Smooth muscle cell (in vitro differentiated cells): Measurements from ENCODE around the gene TNS1. TPM values are rescaled to one million over a fixed set of nuclear protein-coding genes. Genes with fewer than 3 reads are reported as not detected.

ENCODE experiments used
- DNase-seq: peaks from one replicate; lab custom pipeline; 2025; ENCODE audit not compliant: unreplicated experiment; lab: John Stamatoyannopoulos, UW
- H2AFZ ChIP-seq: fragments of 200-600 bp; sonication (generic); 2 replicates; pipeline ENCODE4 v1.6.0; 2016; ENCODE audit warnings: antibody characterized with exemption, low read depth, mild to moderate bottlenecking
- H3F3A ChIP-seq: fragments of 200-600 bp; sonication (generic); 2 replicates; pipeline ENCODE4 v1.6.0; 2017; ENCODE audit warnings: antibody characterized with exemption, low read depth
- H3K27ac ChIP-seq: fragments of 200-600 bp; sonication (generic); 2 replicates; pipeline ENCODE4 v1.5.1; 2016; ENCODE audit warnings: low read depth, mild to moderate bottlenecking
- H3K27me3 ChIP-seq: fragments of 200-600 bp; sonication (generic); 2 replicates; pipeline ENCODE4 v1.6.1; 2016; ENCODE audit warnings: low read depth, mild to moderate bottlenecking
- H3K36me3 ChIP-seq: fragments of 200-600 bp; sonication (generic); 2 replicates; pipeline ENCODE4 v1.5.1; 2016; ENCODE audit warnings: low read depth
- H3K4me1 ChIP-seq: fragments of 200-600 bp; sonication (generic); 2 replicates; pipeline ENCODE4 v1.5.1; 2016; ENCODE audit warnings: low read depth
- H3K4me2 ChIP-seq: fragments of 200-600 bp; sonication (generic); 2 replicates; pipeline ENCODE4 v1.6.0; 2016; ENCODE audit warnings: mild to moderate bottlenecking
- H3K4me3 ChIP-seq: fragments of 200-600 bp; sonication (generic); 2 replicates; pipeline ENCODE4 v1.5.1; 2016; ENCODE audit warnings: mild to moderate bottlenecking
- H3K79me2 ChIP-seq: fragments of 200-600 bp; sonication (generic); 2 replicates; pipeline ENCODE4 v1.6.0; 2016; ENCODE audit warnings: low read depth, mild to moderate bottlenecking
- H3K9ac ChIP-seq: fragments of 200-600 bp; sonication (generic); 2 replicates; pipeline ENCODE4 v1.6.0; 2016; ENCODE audit warnings: low read depth
- H3K9me3 ChIP-seq: fragments of 200-600 bp; sonication (generic); replicated peaks from 2 replicates; pipeline ENCODE4 v1.5.1; 2016; ENCODE audit warnings: low read depth
- H4K20me1 ChIP-seq: fragments of 200-600 bp; sonication (generic); 2 replicates; pipeline ENCODE4 v1.6.0; 2016; ENCODE audit warnings: low read depth
- WGBS: methylation state at CpG from one replicate; pipeline ENCODE4 v1.1.7; 2016; ENCODE audit warnings: low lambda C conversion rate; 5-methylcytosine and 5-hydroxymethylcytosine counted together
- polyA plus RNA-seq: library from polyadenylated mRNA; unstranded; fragments of >200 nt; fragmentation: Nextera tagmentation; extraction: Ambion mirVana; gene quantifications from 2 replicates; pipeline ENCODE4 v1.2.1, GENCODE V29; 2016
- total RNA-seq: library from RNA; depleted of rRNA; stranded (reverse); fragments of >200 nt; gene quantifications from 2 replicates; pipeline ENCODE4 v1.2.3, GENCODE V29; 2014
- TF ChIP-seq, protein P1 (sequence below): fragments of 200-600 bp; sonication (generic); IDR thresholded peaks from 2 replicates; pipeline ENCODE4 v1.5.1; 2017; ENCODE audit warnings: borderline replicate concordance, mild to moderate bottlenecking, antibody characterized with exemption; ENCODE audit not compliant: insufficient read depth, poor library complexity, severe bottlenecking

TNS1 gene
- total and polyA plus RNA-seq, 2 experiments from 2014 or later = 52.3 to 61.5 TPM

GRCh38 chr2:217792626-217793527 is 209.9 kb downstream of the TNS1 start:
- WGBS = 76% methylated on average over 5 of the region's 5 CpGs

GRCh38 chr2:217791551-217791950 is 211.2 kb downstream of the TNS1 start:
- Histone ChIP-seq H4K20me1 (peaks cover 4% of the 10 kb centered on the region), H3F3A (peaks cover 13% of the 10 kb centered on the region), H3K27ac (no peak overlapping the region), H3K79me2 (no peaks in the 10 kb centered on the region), H3K9me3 (no peaks in the 10 kb centered on the region), H3K36me3 (no peaks in the 10 kb centered on the region), H3K9ac (no peak overlapping the region), H3K27me3 (no peaks in the 10 kb centered on the region), H3K4me1 (no peaks in the 10 kb centered on the region), H3K4me2 (no peak overlapping the region), H3K4me3 (no peak overlapping the region), H2AFZ (no peak overlapping the region)
- no peak for DNase-seq
- TF ChIP-seq, protein P1, sequence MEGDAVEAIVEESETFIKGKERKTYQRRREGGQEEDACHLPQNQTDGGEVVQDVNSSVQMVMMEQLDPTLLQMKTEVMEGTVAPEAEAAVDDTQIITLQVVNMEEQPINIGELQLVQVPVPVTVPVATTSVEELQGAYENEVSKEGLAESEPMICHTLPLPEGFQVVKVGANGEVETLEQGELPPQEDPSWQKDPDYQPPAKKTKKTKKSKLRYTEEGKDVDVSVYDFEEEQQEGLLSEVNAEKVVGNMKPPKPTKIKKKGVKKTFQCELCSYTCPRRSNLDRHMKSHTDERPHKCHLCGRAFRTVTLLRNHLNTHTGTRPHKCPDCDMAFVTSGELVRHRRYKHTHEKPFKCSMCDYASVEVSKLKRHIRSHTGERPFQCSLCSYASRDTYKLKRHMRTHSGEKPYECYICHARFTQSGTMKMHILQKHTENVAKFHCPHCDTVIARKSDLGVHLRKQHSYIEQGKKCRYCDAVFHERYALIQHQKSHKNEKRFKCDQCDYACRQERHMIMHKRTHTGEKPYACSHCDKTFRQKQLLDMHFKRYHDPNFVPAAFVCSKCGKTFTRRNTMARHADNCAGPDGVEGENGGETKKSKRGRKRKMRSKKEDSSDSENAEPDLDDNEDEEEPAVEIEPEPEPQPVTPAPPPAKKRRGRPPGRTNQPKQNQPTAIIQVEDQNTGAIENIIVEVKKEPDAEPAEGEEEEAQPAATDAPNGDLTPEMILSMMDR = no peak
- 97% methylated on average over 2 of the region's 2 CpGs for WGBS

More at GRCh38 chr2:217792626-217793527, 209.9 kb downstream of the TNS1 start:
- no peak for DNase-seq
- no peak overlapping the region for H3K4me2 ChIP-seq
- H3F3A ChIP-seq = peaks cover 25% of the 10 kb centered on the region
- H4K20me1 ChIP-seq = peaks cover 11% of the 10 kb centered on the region
- no peak overlapping the region for H3K4me3 ChIP-seq
- H3K27me3 ChIP-seq = no peaks in the 10 kb centered on the region
- no peak overlapping the region for H3K9ac ChIP-seq
- H3K36me3 ChIP-seq = no peaks in the 10 kb centered on the region
- no peaks in the 10 kb centered on the region for H3K79me2 ChIP-seq
- no peak overlapping the region for H3K27ac ChIP-seq
- no peaks in the 10 kb centered on the region for H3K9me3 ChIP-seq
- H3K4me1 ChIP-seq = no peaks in the 10 kb centered on the region
- no peak overlapping the region for H2AFZ ChIP-seq
- TF ChIP-seq, protein P1 = no peak

DNA sequence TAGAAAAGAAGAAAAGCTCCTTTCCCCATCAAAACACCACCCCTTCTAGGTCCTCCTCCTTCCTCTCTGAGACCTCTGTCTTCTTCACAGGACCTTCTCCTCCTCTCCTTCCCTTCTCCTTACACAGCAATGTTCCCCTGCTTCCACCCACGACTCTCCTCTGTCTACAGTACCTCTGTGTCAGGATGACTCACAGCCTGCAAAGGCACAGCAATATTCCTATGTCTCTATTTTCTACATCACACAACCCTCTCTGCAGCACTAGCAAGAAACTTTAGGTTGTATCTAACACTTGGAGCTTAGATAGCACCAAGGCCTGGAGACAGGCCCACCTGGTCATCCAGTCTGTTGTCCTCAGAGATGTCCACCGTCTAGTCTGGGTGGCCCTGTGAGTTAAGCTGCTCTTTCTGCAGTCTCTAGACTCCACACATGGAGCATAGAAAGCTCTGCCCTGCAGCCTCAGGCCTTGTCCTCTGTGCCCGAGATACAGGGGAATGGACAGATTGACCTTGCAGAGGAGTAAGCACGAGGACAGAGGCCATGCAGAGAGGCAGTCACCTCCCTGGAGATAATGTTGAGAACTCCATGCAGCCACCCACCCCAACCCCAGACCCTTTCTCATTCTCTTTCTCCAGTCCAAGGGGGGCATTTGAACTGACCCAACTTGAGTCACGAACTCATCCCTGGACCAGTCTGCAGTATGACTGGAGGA is 212.0 kb downstream of the TNS1 start:
- no peaks in the 10 kb centered on the region for H3K9me3 ChIP-seq
- peaks cover 9% of the 10 kb centered on the region for H3F3A ChIP-seq
- H3K36me3 ChIP-seq = no peaks in the 10 kb centered on the region
- no peaks in the 10 kb centered on the region for H3K27me3 ChIP-seq
- H3K79me2 ChIP-seq = no peaks in the 10 kb centered on the region
- peak overlapping the region; percentile 26 for H3K4me2 ChIP-seq
- H3K4me3 ChIP-seq = no peak overlapping the region
- no peak for DNase-seq
- TF ChIP-seq, protein P1 = no peak
- 59% methylated on average over 5 of the region's 5 CpGs for WGBS
- peaks cover 1% of the 10 kb centered on the region for H4K20me1 ChIP-seq
- no peaks in the 10 kb centered on the region for H3K4me1 ChIP-seq
- peak overlapping the region; percentile 52 for H3K27ac ChIP-seq
- no peak overlapping the region for H2AFZ ChIP-seq
- H3K9ac ChIP-seq = no peak overlapping the region
